GM13977 (cell line): ENCODE measurements around the gene TMEM72.

Experiments
- DNase-seq: peaks from one replicate; pipeline ENCODE4 v3.0.0; 2012; ENCODE audit warnings: low spot score
- in situ Hi-C: fragments of 300-500 bp; cut with MboI; formaldehyde crosslinking; loops from one replicate; pipeline ENCODE4 v1.12.0; 2022; ENCODE audit warnings: low sequenced_read_pairs, low pct_unique_long_range_greater_than_20kb, mixed read lengths, inconsistent platforms; ENCODE audit not compliant: unreplicated experiment
- TF ChIP-seq, protein P1 (sequence below): IDR thresholded peaks from 2 replicates; pipeline ENCODE4 v1.5.1; 2012; ENCODE audit warnings: mild to moderate bottlenecking, control low read depth; ENCODE audit not compliant: insufficient read depth; ENCODE audit errors: extremely low read depth, missing control alignments

The TMEM72 gene

DNA sequence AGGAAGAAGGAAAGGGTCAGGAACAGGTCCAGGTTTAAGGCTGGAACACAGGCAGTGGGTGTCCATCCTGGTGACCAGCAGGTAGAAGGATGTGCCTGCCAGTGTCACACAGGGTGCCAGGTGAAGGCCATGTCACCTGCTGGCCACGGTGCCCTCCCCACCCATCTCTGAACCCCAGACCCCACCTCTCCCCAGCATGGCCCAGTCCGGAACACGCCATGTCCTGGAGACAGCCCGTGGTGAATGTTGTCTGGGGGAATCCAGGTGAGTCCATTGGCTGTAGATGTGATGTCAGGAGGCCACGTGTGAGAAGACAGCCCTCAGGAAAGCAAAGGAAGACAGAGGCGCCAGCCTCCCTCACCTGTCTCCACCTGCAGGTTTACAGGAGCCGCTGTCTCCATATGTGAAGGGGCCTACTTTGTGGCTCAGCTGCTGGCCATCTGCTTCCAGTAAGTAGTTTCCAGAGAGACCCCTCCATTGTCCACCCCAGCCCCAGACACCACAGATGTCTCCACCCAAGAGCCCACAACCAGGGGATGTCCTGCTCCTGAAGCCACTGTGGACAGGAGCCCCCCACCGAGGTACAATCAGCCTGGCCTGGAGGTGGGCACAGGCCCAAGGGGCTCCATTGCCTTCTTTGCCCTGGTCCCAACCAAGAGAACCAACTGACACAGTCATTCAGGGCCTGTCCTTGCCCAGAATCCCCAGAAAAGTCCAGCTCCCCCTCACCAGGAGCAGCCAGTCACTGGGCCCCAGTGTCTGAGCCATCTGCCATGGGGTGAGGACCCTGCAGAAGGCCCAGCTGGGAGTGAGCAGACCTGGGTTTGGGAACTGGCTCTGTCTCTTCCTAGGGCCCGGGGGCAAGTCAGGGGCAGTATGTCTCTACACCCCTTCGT lies 20.7 kb downstream of the TMEM72 start:
- in situ Hi-C loops = no loop called here
- TF ChIP-seq, protein P1, sequence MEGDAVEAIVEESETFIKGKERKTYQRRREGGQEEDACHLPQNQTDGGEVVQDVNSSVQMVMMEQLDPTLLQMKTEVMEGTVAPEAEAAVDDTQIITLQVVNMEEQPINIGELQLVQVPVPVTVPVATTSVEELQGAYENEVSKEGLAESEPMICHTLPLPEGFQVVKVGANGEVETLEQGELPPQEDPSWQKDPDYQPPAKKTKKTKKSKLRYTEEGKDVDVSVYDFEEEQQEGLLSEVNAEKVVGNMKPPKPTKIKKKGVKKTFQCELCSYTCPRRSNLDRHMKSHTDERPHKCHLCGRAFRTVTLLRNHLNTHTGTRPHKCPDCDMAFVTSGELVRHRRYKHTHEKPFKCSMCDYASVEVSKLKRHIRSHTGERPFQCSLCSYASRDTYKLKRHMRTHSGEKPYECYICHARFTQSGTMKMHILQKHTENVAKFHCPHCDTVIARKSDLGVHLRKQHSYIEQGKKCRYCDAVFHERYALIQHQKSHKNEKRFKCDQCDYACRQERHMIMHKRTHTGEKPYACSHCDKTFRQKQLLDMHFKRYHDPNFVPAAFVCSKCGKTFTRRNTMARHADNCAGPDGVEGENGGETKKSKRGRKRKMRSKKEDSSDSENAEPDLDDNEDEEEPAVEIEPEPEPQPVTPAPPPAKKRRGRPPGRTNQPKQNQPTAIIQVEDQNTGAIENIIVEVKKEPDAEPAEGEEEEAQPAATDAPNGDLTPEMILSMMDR = no peak
- peak; percentile 1 for DNase-seq

DNA sequence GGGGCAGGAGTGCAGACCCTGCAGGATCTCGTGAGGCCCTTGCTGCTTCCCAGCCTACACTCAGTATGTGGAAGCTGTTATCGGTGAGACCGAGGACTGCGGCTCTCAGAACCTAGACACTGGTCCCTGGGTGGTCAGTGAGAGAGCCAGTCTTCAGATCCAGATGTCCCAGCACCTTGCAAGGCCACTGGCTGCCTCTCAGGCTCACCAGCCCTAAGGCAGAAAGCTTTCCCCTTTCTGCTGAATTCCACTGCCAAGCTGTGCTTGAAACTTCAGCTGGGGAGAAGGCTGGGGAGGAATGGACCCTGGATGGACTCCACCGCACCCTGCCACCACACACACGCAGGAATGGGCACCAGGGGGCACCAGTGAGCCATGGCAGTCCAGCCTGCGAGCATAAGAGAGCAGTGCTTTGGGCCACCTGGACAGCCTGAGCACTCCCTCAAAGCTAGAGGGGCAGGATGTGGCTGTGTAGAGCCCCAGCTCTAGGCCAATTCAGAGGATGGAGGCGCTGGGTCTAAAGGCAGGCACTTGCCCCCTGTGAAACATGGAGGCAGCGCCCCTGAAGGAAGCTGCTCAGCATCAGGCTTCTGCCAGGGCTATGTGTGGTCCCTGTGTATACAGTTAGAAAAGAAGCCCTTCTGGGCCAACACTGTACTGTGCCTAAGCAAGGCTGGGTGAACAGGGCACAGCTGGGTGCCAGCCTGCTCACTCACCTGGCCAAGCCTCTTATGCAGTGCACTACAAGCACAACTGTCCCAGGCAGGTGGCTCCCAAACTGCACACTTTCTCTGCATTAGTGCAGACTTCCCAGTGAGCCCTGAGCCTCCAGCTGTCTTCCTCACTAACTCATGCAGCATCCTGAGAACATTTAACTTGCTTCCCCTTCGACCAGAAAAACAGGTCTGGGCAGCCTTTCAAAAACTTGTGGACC lies 21.6 kb downstream of the TMEM72 start:
- TF ChIP-seq, protein P1 = peak; percentile 96
- in situ Hi-C loops = no loop called here
- peak; percentile 83 for DNase-seq

DNA sequence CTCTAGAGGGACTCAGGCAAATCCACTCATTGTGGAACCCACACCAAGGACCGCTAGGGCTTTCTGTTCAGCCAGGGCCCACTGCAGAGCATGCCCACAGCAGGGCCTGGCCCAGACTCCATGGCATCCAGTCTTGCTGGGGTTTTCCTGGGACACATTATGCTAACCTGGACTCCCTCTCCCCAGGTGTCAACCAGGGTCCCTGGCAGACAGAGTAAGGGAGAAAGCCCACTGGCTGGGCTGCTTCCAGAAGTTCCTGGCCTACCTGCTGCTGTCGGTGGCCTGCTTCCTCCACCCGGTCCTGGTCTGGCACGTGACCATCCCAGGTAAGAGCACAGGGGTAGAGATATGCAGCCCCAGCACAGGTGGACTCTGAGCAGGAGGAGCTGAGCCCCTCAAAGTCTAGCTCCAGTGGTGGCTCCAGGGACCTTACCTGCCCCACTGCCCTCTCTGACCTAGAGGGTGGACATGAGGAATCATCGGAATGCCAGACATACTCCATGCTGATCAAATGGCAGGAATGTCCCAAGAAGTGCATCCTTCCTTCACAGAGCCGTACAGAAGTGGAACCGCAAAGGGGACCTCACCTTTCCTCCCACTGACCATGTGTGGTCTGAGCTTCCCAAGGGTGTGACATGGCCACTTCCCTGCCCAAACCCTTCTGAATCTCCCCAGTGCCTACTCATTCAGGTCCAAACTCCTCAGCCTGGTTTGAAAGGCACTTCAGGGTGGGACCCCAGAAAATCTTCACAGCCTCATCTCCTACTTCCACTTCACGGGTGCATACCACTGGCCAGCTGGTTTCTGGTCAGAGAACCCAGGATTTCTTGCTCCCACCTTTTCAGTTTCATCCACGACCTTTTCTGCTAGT lies 22.5 kb downstream of the TMEM72 start:
- TF ChIP-seq, protein P1 = no peak
- in situ Hi-C loops = no loop called here
- DNase-seq = peak; percentile 1

DNA sequence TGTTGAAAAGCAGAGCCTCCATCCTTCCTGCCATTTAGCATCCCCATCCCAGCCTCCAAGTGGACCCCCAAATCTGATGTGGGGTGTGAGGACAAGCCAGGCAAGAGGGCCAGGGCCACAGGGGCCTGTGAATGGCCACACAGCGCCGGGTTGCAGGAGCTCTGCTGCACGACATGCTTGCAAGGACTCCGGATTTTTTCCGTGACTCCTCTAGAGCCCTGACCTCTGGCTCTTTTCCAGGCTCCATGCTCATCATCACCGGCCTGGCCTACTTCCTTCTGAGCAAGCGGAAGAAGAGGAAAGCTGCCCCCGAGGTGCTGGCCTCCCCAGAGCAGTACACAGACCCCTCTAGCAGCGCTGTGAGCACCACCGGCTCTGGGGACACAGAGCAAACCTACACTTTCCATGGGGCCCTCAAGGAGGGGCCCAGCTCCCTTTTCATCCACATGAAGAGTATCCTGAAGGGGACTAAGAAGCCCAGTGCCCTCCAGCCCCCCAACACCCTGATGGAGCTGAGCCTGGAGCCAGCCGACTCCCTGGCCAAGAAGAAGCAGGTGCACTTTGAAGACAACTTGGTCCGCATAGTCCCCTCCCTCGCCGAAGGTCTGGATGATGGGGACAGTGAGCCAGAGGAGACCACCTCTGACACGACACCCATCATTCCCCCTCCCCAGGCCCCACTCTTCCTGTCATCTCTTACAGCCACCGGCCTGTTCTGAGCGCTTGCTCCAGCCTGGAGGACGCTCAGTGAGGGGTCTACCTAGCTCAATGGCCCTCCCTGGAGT lies 23.5 kb downstream of the TMEM72 start:
- DNase-seq = no peak
- TF ChIP-seq, protein P1 = no peak
- in situ Hi-C loops = no loop called here

DNA sequence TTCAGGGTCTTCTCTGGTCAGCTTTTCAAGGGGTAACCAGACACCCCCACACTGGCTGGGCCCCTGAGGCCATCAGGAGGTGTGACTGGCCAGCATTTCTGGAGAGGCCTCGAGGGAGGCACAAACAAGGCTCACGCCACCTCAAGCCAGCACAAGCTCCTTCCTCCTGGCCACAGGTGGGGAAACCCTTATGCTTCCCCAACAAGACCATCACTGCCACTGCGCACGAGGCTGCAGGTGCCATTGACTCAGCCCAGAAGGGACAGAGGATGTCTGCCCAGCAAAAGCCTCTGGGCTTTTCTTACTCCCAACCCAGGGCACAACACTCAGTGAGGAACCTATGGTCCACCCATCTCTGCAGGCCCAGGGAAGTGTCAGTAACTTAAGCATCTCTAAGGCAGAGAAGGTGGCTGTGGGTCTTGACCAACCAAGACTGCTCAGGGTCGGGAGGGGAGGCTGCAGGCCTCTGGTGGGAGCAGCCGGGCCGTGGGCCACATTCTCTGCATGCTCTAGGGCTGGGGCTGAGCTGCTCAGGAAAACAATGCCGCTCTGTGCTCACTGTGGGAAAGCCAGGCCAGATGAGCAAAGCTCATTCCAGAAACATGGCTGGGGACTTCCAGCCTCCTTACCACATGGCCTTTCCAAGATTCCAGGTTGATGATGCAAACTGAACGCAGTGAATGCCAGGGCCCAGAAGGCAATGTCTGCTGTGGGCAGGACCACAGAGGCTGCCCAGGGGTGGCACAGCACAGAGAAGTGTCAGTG lies 24.2 kb downstream of the TMEM72 start:
- in situ Hi-C loops = no loop called here
- DNase-seq = no peak
- TF ChIP-seq, protein P1 = no peak
